Lower leg skin (tissue), 3 donors: Measurements from ENCODE around the gene SERHL2.

Source experiments
- POLR2A ChIP-seq, 2 donors: fragments of 450-650 bp; IDR thresholded peaks; one replicate each; pipeline ENCODE4 v1.6.1; 2016 to 2017; ENCODE audit warnings: antibody characterized with exemption in 2 of 2, mild to moderate bottlenecking in 1 of 2, moderate library complexity in 1 of 2
- TF ChIP-seq, protein P1 (sequence below), 3 donors: fragments of 450-650 bp; IDR thresholded peaks; one replicate each; pipeline ENCODE4 v1.5.1; 2016; ENCODE audit warnings: antibody characterized with exemption in 3 of 3, mild to moderate bottlenecking in 3 of 3, moderate library complexity in 2 of 3

DNA sequence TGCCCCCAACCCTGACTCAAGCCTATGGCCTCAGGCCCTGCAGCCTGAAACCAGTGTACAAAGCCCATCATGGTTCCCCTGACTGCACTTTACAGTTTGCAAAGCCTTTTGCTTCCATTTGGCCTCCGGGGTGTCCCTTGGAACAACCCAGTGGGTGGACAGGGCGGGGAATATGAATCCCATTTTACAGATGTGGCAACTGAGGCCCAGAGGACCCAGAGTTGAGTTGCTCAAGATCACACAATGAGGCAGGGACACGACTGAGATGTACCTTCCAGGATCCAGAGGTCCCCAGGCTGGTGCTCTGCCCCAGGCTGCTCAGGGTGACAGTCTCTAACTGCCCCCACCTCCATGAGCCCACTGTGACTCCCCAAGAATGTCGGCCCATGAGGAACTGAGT, 66.3 kb downstream of the SERHL2 start:
- TF ChIP-seq, protein P1, sequence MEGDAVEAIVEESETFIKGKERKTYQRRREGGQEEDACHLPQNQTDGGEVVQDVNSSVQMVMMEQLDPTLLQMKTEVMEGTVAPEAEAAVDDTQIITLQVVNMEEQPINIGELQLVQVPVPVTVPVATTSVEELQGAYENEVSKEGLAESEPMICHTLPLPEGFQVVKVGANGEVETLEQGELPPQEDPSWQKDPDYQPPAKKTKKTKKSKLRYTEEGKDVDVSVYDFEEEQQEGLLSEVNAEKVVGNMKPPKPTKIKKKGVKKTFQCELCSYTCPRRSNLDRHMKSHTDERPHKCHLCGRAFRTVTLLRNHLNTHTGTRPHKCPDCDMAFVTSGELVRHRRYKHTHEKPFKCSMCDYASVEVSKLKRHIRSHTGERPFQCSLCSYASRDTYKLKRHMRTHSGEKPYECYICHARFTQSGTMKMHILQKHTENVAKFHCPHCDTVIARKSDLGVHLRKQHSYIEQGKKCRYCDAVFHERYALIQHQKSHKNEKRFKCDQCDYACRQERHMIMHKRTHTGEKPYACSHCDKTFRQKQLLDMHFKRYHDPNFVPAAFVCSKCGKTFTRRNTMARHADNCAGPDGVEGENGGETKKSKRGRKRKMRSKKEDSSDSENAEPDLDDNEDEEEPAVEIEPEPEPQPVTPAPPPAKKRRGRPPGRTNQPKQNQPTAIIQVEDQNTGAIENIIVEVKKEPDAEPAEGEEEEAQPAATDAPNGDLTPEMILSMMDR (IDR thresholded peaks at IDR 0.05), result no peak
- TF ChIP-seq POLR2A (IDR thresholded peaks at IDR 0.05), result no peak
